ENCODE data around the gene CDH5.

- TF ChIP-seq CTCF (conservative IDR thresholded peaks at IDR 0.05; ENCODE audit: low read length): no peak
- no peak for TF ChIP-seq EZH2phosphoT487 (IDR thresholded peaks at IDR 0.05; ENCODE audit: borderline replicate concordance, low read depth, low read length)
Measured at GRCh38 chr16:66451548-66451947, 85.1 kb downstream of the CDH5 start.
